ENCODE data around the gene SYCE1L. TPM values are rescaled to one million over a fixed set of nuclear protein-coding genes. Genes with fewer than 3 reads are reported as not detected.

Gene SYCE1L
- total and polyA plus RNA-seq, 2 donors (not counting 1 experiment from before 2014, with no cell fraction given): 0.46 to 12.0 TPM

DNA sequence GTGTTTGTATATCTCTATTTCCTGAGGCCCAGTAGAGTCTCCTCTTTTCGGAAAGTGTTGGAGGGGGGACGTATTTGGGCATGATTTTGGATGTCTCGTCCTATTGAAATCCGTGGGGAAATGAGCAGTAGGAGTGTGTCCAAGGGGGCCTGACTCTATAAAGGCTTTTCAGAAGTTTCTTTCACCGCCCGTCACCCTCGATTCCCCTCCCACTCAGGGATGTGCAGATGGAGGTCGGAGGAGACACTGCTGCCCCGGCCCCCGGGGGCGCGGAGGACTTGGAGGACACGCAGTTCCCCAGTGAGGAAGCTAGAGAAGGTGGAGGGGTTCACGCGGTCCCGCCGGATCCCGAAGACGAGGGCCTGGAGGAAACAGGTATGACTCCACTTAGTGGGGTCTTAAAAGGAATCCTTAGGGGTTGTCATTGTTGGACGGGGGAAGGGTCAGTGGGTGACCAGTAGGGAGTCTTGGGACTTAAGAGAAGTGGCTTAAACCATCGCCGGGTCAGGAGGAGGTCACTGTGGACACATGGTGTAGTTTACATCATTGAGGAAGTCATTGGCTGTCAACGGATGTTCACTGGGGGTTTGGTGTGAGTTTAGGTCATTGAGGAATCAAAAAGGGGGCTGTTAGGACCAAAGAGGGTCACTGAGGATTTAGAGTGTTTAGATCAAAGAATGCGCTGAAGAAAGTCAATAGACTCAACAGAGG is 7.8 kb upstream of the SYCE1L start:
- peaks cover 36% of the 10 kb centered on the region for H3K79me2 ChIP-seq (ENCODE audit: control insufficient read depth, insufficient read depth, low read length)
- DNase-seq (no peak), ATAC-seq (ENCODE audit: low read depth) (no peak)
- intact Hi-C loops (cut with micrococcal nuclease): loop anchor here (2.0 kb wide), 1 partner anchor 1675 kb away; no protein-coding TSS in a partner anchor
- Mint-ChIP-seq H3K9me3 (ENCODE audit: insufficient read depth) (no peaks in the 10 kb centered on the region), H3K4me1 (peaks cover 40% of the 10 kb centered on the region), H3K27ac (peak overlapping the region; percentile 99), H3K27me3 (peaks cover 4% of the 10 kb centered on the region), H3K4me3 (peak overlapping the region; percentile 92)
- H3K36me3 ChIP-seq (replicated peaks in 1 of 2; ENCODE audit: control extremely low read depth in 1 of 2, control insufficient read depth in 1 of 2, extremely low read depth in 1 of 2, insufficient read depth in 2 of 2, low read length in 1 of 2): peaks cover 0 to 33% of the 10 kb centered on the region in 2 experiments
- H3K9ac ChIP-seq (ENCODE audit: low read length): peak overlapping the region; percentile 92
- H3K27me3 ChIP-seq (replicated peaks in 1 of 4; ENCODE audit: control extremely low read depth in 1 of 4, control insufficient read depth in 3 of 4, insufficient read depth in 4 of 4, low read length in 3 of 4): no peaks in the 10 kb centered on the region
- H2AFZ ChIP-seq (ENCODE audit: insufficient read depth, low read depth, low read length, poor library complexity, severe bottlenecking): peak overlapping the region; percentile 92
- H3K27ac ChIP-seq (ENCODE audit: low read length in 2 of 2): peak overlapping the region; percentile 94 to 98
- peaks cover 26% of the 10 kb centered on the region for H4K20me1 ChIP-seq (ENCODE audit: control insufficient read depth, insufficient read depth, low read length, poor library complexity, severe bottlenecking)
- H3K9me3 ChIP-seq (ENCODE audit: control extremely low read depth in 1 of 3, control insufficient read depth in 2 of 3, insufficient read depth in 1 of 3, low read length in 2 of 3): no peaks in the 10 kb centered on the region
- peak overlapping the region; percentile 74 to 98 (median 91) for H3K4me3 ChIP-seq (ENCODE audit: control extremely low read depth in 1 of 5, extremely low read depth in 1 of 5, insufficient read depth in 1 of 5, low read depth in 2 of 5, low read length in 4 of 5)
- ChIA-PET CTCF (interaction anchor here (1.2 kb wide), 1 partner anchor 32 kb away, joined by 3 read pairs; no protein-coding TSS in a partner anchor), POLR2A (interaction anchor here (0.8 to 1.1 kb wide), 2 partner anchors 21 to 531 kb away, joined by 3 to 4 read pairs; partner anchors contain the start of gene NUDT7)
- H3K4me2 ChIP-seq (replicated peaks; ENCODE audit: low read depth, low read length, poor library complexity, severe bottlenecking): peak overlapping the region; percentile 92
- peaks cover 17 to 23% of the 10 kb centered on the region in 2 donors for H3K4me1 ChIP-seq (ENCODE audit: control insufficient read depth in 2 of 2, insufficient read depth in 2 of 2, low read length in 2 of 2)
- 6% methylated on average over 18 of the region's 24 CpGs for WGBS (ENCODE audit: insufficient coverage)
- TF ChIP-seq, protein P1, sequence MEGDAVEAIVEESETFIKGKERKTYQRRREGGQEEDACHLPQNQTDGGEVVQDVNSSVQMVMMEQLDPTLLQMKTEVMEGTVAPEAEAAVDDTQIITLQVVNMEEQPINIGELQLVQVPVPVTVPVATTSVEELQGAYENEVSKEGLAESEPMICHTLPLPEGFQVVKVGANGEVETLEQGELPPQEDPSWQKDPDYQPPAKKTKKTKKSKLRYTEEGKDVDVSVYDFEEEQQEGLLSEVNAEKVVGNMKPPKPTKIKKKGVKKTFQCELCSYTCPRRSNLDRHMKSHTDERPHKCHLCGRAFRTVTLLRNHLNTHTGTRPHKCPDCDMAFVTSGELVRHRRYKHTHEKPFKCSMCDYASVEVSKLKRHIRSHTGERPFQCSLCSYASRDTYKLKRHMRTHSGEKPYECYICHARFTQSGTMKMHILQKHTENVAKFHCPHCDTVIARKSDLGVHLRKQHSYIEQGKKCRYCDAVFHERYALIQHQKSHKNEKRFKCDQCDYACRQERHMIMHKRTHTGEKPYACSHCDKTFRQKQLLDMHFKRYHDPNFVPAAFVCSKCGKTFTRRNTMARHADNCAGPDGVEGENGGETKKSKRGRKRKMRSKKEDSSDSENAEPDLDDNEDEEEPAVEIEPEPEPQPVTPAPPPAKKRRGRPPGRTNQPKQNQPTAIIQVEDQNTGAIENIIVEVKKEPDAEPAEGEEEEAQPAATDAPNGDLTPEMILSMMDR (IDR thresholded peaks at IDR 0.05): no peak
- no peak for TF ChIP-seq EZH2 (IDR thresholded peaks at IDR 0.05; ENCODE audit: borderline replicate concordance, insufficient read depth, low read depth, low read length, poor library complexity, severe bottlenecking)

DNA sequence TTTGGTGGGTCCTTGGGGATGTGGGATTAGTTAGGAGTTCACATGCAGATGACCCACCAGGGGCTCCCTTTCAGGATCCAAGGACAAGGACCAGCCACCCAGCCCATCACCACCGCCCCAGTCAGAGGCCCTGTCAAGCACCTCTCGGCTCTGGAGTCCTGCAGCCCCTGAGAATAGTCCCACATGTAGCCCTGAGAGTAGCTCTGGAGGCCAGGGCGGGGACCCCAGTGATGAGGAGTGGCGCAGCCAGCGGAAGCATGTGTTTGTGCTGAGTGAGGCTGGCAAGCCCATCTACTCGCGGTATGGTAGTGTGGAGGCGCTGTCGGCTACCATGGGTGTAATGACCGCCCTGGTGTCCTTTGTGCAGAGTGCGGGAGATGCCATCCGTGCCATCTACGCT is 5.8 kb upstream of the SYCE1L start:
- Histone ChIP-seq H3K4me3 (ENCODE audit: control extremely low read depth in 1 of 5, extremely low read depth in 1 of 5, insufficient read depth in 1 of 5, low read depth in 2 of 5, low read length in 4 of 5) (no peak overlapping the region), H3K9me3 (ENCODE audit: control extremely low read depth in 1 of 3, control insufficient read depth in 2 of 3, insufficient read depth in 1 of 3, low read length in 2 of 3) (no peaks in the 10 kb centered on the region), H2AFZ (ENCODE audit: insufficient read depth, low read depth, low read length, poor library complexity, severe bottlenecking) (no peak overlapping the region), H3K36me3 (replicated peaks in 1 of 2; ENCODE audit: control extremely low read depth in 1 of 2, control insufficient read depth in 1 of 2, extremely low read depth in 1 of 2, insufficient read depth in 2 of 2, low read length in 1 of 2) (peaks cover 2 to 49% of the 10 kb centered on the region in 2 experiments), H3K4me1 (ENCODE audit: control insufficient read depth in 2 of 2, insufficient read depth in 2 of 2, low read length in 2 of 2) (peaks cover 17 to 23% of the 10 kb centered on the region in 2 donors), H3K27me3 (replicated peaks in 1 of 4; ENCODE audit: control extremely low read depth in 1 of 4, control insufficient read depth in 3 of 4, insufficient read depth in 4 of 4, low read length in 3 of 4) (no peaks in the 10 kb centered on the region), H3K79me2 (ENCODE audit: control insufficient read depth, insufficient read depth, low read length) (peaks cover 36% of the 10 kb centered on the region), H3K9ac (ENCODE audit: low read length) (no peak overlapping the region), H3K4me2 (replicated peaks; ENCODE audit: low read depth, low read length, poor library complexity, severe bottlenecking) (no peak overlapping the region), H3K27ac (ENCODE audit: low read length in 2 of 2) (no peak overlapping the region), H4K20me1 (ENCODE audit: control insufficient read depth, insufficient read depth, low read length, poor library complexity, severe bottlenecking) (peaks cover 35% of the 10 kb centered on the region)
- DNase-seq (no peak), ATAC-seq (ENCODE audit: low read depth) (no peak)
- Mint-ChIP-seq H3K4me1 (peaks cover 40% of the 10 kb centered on the region), H3K9me3 (ENCODE audit: insufficient read depth) (no peaks in the 10 kb centered on the region), H3K4me3 (no peak overlapping the region), H3K27ac (no peak overlapping the region), H3K27me3 (no peaks in the 10 kb centered on the region)
- POLR2A ChIA-PET: no interaction called here
- CTCF ChIA-PET: no interaction called here
- intact Hi-C loops (cut with micrococcal nuclease): no loop called here
- no peak for TF ChIP-seq EZH2 (IDR thresholded peaks at IDR 0.05; ENCODE audit: borderline replicate concordance, insufficient read depth, low read depth, low read length, poor library complexity, severe bottlenecking)
- 97% methylated on average over 13 of the region's 13 CpGs for WGBS (ENCODE audit: insufficient coverage)
